Liver (tissue), 3 donors: ENCODE data around the gene MAP3K19.

Source experiments
- CTCF ChIP-seq: fragments of 150-350 bp; IDR thresholded peaks from 2 replicates; pipeline ENCODE4 v1.5.1; 2017; ENCODE audit warnings: improper control_type of control experiment, low read depth, low read length; ENCODE audit not compliant: missing input control
- FOXA1 ChIP-seq: IDR thresholded peaks from 2 replicates; pipeline ENCODE4 v1.6.1; 2016; ENCODE audit warnings: antibody characterized with exemption
- GABPA ChIP-seq, 2 donors: IDR thresholded peaks in 1 of 2; conservative IDR thresholded peaks in 1 of 2; 2 replicates each; pipeline ENCODE4 v1.6.1; 2016; ENCODE audit warnings: antibody characterized with exemption in 2 of 2, mild to moderate bottlenecking in 1 of 2, moderate library complexity in 1 of 2
- HNF4A ChIP-seq, 2 donors: conservative IDR thresholded peaks; 2 replicates each; pipeline ENCODE4 v1.6.1; 2016; ENCODE audit warnings: antibody characterized with exemption in 2 of 2, mild to moderate bottlenecking in 2 of 2
- MAX ChIP-seq: IDR thresholded peaks from 2 replicates; pipeline ENCODE4 v1.6.1; 2016; ENCODE audit warnings: antibody characterized with exemption
- RAD21 ChIP-seq, 2 donors: IDR thresholded peaks; 2 replicates each; pipeline ENCODE4 v1.6.1; 2016; ENCODE audit warnings: antibody characterized with exemption in 2 of 2, mild to moderate bottlenecking in 2 of 2
- TAF1 ChIP-seq: conservative IDR thresholded peaks from 2 replicates; pipeline ENCODE4 v1.6.1; 2016; ENCODE audit warnings: antibody characterized with exemption, mild to moderate bottlenecking
- YY1 ChIP-seq: IDR thresholded peaks from 2 replicates; pipeline ENCODE4 v1.6.1; 2016; ENCODE audit warnings: antibody characterized with exemption, mild to moderate bottlenecking
- TF ChIP-seq, protein P1 (sequence below): IDR thresholded peaks from 2 replicates; pipeline ENCODE4 v1.6.1; 2016; ENCODE audit warnings: antibody characterized with exemption, mild to moderate bottlenecking
- TF ChIP-seq, protein P2 (sequence below): IDR thresholded peaks from 2 replicates; pipeline ENCODE4 v1.6.1; 2016; ENCODE audit warnings: antibody characterized with exemption
- donor health status: healthy.
- donor health status: healthy.

DNA sequence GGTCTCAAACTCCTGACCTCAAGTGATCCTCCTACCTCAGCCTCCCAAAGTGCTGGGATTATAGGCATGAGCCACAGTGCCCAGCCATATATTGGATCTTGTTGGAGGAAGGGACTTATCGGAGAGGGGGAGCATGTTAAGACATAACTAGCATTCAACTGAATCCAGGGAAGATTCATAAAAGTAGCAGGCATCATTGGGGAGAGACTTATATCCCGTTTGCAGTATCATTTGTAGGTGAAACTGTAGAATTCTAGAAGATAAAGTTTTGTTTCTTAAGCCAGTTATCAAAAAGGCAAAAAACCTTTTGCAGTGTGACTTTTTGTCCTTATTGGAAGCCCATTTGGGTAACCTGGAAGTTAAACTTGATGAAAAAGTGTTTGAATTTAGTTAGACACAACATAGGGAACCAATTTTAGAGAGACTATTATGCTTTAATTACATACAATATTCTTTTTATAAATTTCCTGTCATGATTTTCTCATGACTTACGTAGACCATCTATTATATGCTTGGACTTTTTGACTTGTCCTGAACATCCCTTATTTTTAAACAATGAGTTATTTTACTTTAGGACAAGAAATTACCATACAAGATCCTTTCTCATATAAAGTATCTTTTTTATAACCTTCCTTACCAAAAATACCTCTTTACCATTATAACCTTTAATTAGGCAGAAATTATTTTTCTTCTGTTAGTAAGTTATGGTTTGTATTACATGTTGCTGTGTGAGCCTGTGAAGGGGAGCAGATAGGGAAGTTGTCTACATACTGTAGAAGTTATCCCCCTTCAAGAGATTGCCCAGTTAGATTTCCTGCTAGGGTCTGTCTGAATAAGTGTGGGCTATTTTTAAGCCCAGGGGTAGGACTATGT, 25.1 kb upstream of the MAP3K19 start:
- TF ChIP-seq, protein P1, sequence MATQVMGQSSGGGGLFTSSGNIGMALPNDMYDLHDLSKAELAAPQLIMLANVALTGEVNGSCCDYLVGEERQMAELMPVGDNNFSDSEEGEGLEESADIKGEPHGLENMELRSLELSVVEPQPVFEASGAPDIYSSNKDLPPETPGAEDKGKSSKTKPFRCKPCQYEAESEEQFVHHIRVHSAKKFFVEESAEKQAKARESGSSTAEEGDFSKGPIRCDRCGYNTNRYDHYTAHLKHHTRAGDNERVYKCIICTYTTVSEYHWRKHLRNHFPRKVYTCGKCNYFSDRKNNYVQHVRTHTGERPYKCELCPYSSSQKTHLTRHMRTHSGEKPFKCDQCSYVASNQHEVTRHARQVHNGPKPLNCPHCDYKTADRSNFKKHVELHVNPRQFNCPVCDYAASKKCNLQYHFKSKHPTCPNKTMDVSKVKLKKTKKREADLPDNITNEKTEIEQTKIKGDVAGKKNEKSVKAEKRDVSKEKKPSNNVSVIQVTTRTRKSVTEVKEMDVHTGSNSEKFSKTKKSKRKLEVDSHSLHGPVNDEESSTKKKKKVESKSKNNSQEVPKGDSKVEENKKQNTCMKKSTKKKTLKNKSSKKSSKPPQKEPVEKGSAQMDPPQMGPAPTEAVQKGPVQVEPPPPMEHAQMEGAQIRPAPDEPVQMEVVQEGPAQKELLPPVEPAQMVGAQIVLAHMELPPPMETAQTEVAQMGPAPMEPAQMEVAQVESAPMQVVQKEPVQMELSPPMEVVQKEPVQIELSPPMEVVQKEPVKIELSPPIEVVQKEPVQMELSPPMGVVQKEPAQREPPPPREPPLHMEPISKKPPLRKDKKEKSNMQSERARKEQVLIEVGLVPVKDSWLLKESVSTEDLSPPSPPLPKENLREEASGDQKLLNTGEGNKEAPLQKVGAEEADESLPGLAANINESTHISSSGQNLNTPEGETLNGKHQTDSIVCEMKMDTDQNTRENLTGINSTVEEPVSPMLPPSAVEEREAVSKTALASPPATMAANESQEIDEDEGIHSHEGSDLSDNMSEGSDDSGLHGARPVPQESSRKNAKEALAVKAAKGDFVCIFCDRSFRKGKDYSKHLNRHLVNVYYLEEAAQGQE: no peak
- TF ChIP-seq CTCF: no peak
- no peak for TF ChIP-seq YY1
- TF ChIP-seq HNF4A (conservative IDR thresholded peaks at IDR 0.05): no peak
- no peak for TF ChIP-seq GABPA (IDR thresholded peaks at IDR 0.05 in 1 of 2, conservative IDR thresholded peaks at IDR 0.05 in 1 of 2)
- TF ChIP-seq, protein P2, sequence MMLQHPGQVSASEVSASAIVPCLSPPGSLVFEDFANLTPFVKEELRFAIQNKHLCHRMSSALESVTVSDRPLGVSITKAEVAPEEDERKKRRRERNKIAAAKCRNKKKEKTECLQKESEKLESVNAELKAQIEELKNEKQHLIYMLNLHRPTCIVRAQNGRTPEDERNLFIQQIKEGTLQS: no peak
- TF ChIP-seq MAX: no peak
- no peak for TF ChIP-seq RAD21 (IDR thresholded peaks at IDR 0.05)
- TF ChIP-seq TAF1: no peak
- TF ChIP-seq FOXA1: no peak
